ENCODE results near the gene NUDC.

DNA sequence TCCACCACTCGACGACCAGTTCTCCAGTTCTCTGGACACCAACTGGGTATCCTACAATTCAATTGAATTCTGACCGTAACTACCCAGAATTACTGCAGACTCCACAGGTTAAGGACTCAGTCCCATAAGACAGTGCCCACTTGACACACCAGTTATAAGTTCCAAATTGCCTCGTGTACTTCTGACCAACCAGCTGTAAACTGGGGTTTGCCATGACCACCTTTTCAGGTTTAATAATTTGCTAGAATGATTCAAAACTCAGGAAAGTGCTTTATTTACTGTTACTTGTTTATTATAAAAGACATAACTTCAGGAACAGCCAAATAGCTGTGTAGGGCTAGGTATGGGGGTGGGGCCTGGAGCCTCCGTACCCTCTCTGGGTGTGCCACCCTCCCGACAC is 15.3 kb downstream of the NUDC start:
- TF ChIP-seq, protein P1, sequence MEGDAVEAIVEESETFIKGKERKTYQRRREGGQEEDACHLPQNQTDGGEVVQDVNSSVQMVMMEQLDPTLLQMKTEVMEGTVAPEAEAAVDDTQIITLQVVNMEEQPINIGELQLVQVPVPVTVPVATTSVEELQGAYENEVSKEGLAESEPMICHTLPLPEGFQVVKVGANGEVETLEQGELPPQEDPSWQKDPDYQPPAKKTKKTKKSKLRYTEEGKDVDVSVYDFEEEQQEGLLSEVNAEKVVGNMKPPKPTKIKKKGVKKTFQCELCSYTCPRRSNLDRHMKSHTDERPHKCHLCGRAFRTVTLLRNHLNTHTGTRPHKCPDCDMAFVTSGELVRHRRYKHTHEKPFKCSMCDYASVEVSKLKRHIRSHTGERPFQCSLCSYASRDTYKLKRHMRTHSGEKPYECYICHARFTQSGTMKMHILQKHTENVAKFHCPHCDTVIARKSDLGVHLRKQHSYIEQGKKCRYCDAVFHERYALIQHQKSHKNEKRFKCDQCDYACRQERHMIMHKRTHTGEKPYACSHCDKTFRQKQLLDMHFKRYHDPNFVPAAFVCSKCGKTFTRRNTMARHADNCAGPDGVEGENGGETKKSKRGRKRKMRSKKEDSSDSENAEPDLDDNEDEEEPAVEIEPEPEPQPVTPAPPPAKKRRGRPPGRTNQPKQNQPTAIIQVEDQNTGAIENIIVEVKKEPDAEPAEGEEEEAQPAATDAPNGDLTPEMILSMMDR (IDR thresholded peaks at IDR 0.05) = no peak
- TF ChIP-seq POLR2A (IDR thresholded peaks at IDR 0.05) = no peak

All from adrenal gland (tissue), 5 donors.